ENCODE results near the gene NDUFB10.

GRCh38 chr16:1922357-1922756, 37.0 kb upstream of the NDUFB10 start:
- TF ChIP-seq TAF1 (IDR thresholded peaks at IDR 0.05; ENCODE audit: borderline replicate concordance, low read depth, low read length) (no peak), POLR2AphosphoS5 (IDR thresholded peaks at IDR 0.05; ENCODE audit: low read depth, low read length) (no peak)
